AG20443 (cell line): Measurements from ENCODE around the gene HOXD3.

Experiments
- DNase-seq: peaks from one replicate; pipeline ENCODE4 v3.0.0; 2012; ENCODE audit warnings: low spot score, mixed read lengths

The HOXD3 gene

DNA sequence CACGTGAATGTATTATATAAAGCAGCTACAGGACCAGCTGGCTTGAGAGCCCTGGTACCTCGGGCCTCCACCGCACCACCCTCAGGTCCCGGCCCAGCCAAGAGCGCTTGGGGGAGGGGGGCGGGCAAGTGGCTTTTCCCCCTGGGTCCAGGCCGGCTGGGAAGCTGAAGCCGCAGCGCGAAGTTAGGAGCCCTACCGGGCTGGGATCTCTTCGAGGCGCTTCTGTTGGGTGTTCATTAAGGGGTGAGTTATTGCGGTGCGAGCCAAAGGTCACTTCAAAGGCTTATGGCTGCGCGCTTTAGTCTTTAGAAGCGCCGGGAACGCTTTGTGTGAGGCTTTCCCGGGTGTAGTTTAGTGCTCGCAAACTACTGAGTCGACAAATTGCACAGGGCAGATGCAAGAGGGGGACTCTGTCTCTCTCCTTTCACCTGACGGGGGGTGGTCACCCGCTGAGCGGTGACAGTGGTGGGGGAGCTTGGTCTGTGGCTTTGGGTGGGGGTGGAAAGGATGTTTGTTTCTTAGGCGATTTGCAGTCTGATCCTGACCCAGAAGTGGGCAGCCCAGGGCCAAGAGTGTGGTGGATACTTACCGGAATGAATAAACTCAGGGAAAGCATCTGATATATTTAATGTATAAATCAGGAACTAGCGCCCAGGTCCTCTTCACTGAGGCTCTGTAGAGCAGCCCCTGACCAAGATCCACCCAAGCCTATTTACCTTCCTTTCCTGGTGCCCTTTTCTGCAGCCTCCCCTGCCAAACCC lies 6.0 kb downstream of the HOXD3 start:
- no peak for DNase-seq

DNA sequence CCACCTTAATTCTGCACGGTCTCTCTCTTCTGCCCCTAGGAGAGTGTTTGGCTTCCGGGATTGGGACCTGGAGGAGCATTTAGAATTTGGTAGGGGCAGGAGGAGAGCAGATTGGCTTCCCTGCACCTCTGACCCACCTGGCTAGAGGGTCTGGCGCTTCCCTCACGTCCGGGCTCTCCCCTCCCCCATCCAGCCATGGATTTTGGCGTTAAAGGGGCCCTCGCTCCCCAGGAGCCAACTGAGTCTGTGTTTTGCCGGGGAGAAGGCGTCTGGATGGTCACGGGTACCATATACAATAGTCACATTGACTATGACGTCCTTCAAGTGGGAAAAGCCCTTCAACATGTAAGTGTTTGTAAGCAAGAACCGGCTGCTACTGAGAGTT lies 6.6 kb downstream of the HOXD3 start:
- no peak for DNase-seq

DNA sequence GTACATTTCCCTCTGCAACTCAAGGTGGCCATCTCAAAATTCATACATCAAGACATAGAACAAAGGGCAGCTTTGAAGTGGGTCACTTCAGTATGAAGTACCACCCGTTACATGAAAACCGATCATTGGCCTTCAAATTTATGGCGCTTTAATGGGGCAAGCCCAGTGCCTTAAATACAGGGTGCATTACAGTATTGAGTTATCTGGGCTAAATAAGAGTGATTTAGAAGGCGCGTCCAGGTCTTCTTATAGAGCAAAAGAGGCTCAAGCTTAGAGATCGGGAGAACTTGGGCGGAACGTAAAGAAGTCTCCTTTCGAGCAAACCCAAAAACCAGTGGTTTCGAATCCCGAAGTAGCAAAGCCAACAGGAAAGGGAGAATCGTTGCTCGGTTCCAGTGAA lies 7.1 kb downstream of the HOXD3 start:
- DNase-seq, result no peak

DNA sequence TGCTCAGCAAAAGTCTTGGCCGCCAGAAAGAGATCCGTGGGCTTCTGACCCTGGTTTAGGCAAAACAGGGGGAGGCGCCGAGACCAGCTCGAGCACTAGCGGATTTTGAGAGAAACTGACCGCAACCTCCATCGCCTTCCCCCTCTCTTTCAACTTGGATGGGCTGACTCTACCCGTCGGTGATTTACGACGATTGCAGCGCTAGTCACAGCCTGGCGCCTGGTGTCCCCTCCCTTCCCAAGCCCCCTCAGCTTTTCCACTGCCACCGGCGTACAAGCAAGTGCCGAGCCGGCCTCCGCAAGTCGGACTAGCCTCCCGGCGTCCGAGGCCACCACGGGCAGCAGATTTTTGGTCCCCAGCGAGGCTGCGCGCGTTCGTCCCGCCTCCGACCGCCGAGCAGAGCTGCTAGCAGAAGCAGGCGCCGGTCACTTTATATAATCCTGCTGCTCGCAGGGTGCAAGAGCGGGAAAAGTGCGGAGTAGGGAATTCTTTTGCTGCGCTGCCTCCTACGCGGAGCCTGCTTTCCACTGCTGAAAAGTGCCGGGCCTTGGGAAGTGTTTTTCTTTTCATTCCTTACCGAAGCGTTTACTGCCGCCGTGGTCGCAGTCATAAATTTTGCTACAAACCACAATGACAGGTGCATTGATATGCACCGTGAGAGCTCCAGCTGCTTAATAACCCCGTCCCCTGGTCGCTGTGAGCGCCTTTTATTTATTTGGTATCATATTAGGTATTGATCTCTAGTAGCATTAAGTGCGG lies 7.7 kb downstream of the HOXD3 start:
- DNase-seq, result no peak

DNA sequence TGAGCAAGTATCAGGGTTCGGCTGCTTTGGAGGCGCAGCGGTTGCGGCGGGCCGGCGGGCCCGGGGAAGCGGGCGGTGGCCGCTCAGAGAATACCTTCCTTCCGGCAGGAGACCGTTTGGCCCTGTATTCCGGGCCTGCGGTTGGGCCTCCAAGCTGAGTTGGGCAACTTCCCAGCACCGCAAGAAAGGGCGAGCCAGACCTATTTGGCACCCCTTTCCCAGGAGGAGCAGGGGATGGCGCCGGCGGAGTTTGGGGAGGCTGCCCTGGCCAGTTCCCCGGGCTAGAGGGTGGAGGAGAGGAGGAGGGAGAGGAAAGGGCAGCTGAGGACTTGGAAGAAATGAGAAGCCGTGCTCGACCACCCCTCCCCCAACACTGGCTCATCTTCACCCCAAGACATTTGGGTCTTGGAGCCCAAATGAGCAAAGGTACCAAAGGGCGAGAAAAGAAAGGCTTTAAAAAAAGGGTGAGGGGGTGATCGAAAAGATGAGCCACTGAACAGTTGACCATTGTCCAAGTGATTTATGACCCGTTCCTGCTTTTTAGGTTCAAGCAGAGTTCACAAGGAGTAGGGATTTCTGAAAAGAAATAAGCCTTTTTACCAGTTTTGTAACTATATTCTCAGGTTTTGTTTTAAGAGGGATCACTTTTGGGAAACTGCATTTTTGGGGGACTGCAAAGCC lies 8.4 kb downstream of the HOXD3 start:
- no peak for DNase-seq

DNA sequence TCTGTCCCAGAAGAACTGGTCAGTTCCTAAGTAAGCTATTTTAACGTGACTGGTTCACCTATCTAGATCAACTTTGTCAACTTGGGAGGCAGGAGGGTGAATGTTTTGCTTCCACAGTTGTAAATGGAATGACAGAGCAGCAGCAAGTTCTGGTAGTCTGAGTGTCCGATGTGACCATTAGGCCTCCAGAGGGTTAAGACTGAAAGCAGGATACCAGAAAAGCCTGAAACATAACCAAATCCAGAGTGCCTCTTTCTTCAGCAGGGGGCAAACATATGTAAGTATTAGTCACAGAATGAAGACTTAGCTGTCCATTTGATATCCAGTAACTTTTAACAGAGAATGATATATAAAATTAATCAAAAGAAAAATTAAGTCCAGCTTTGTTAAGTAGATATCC lies 9.2 kb downstream of the HOXD3 start:
- no peak for DNase-seq

DNA sequence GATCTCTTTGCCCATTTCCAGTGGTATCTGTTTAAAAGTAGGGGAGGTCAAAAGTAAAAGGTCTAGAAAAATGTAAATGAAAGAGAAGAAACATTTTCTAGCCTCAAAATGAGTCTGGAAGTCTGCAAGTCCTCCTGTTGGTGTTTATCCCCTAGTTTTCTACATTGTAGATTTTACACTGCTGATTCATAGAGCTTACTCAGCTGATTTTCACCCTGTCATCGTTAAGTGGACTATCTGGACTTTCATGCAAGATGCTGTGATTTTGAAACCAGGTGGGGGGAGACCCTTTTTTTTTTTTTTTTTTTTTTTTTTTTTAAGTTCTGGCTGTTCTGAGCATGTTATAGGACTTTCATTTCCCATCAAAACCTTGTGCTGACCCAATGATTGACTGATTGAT lies 10.3 kb downstream of the HOXD3 start:
- no peak for DNase-seq

DNA sequence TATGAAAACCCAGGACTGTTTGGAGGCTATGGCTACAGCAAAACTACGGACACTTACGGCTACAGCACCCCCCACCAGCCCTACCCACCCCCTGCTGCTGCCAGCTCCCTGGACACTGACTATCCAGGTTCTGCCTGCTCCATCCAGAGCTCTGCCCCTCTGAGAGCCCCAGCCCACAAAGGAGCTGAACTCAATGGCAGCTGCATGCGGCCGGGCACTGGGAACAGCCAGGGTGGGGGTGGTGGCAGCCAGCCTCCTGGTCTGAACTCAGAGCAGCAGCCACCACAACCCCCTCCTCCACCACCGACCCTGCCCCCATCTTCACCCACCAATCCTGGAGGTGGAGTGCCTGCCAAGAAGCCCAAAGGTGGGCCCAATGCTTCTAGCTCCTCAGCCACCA lies 12.1 kb downstream of the HOXD3 start:
- DNase-seq, result no peak

DNA sequence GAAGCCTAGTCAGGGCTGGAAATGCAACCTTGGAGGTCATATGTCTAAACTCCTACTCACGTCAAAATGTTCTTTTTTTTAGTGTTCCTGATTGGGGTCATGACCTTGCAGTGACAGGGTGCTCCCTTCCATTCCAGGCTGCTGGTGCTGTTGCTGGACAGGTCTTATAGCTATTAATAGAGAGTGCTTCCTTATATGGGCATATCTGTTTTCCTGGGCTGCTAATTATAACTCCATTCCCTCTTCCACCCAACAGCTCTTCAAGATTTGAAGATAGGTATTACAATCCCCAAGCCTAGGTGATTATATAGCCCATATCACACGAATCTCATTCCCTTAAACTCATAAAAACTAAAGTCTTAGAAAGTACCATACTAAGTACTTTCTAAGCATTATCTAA lies 12.6 kb downstream of the HOXD3 start:
- DNase-seq, result no peak

DNA sequence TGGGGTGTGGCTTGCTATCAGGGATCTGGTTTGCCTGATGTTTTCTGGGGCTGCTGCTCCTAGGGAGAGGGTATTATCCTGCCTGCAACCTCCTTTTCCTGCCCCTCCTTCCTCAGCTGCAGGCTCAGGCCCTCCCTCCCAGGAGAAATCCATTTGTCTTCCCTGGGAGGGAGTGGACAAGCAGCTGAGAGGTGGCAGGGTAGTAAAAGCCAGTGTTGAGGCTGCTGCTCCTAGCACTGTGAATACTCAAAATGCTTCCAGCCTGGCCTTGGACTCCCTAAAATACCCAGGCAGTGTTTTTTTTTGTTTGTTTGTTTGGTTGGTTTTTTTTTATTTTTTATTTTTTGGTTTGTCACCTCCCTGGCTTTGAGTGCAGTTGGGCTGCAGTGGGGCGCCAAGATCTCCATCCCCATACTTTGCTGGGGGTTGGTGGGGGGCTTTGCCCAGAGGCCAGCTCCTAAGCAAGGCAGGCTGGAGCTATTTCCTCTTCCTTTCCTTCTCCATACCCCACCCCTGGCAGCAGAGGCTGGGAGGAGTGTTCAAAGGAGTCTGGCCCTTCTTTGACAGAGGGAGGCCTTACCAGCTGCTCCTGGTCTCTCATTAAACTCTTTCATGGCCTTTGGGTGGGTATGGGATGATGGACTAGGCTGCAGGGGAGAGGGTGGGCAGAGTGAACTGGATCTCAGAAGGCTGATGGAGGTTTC lies 13.6 kb downstream of the HOXD3 start:
- no peak for DNase-seq

DNA sequence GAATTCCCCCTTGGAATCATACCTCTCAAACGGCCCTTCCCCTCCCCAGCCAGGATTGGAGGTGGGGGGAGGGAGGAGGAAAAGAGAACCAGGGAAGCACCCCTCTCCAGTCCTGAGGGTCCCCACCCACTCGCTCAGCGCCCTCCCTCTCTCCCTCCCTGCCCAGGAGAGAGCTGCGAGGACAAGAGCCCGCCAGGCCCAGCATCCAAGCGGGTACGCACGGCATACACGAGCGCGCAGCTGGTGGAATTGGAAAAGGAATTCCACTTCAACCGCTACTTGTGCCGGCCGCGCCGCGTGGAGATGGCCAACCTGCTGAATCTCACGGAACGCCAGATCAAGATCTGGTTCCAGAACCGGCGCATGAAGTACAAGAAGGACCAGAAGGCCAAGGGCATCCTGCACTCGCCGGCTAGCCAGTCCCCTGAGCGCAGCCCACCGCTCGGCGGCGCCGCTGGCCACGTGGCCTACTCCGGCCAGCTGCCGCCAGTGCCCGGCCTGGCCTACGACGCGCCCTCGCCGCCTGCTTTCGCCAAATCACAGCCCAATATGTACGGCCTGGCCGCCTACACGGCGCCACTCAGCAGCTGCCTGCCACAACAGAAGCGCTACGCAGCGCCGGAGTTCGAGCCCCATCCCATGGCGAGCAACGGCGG lies 14.4 kb downstream of the HOXD3 start:
- DNase-seq, result no peak

DNA sequence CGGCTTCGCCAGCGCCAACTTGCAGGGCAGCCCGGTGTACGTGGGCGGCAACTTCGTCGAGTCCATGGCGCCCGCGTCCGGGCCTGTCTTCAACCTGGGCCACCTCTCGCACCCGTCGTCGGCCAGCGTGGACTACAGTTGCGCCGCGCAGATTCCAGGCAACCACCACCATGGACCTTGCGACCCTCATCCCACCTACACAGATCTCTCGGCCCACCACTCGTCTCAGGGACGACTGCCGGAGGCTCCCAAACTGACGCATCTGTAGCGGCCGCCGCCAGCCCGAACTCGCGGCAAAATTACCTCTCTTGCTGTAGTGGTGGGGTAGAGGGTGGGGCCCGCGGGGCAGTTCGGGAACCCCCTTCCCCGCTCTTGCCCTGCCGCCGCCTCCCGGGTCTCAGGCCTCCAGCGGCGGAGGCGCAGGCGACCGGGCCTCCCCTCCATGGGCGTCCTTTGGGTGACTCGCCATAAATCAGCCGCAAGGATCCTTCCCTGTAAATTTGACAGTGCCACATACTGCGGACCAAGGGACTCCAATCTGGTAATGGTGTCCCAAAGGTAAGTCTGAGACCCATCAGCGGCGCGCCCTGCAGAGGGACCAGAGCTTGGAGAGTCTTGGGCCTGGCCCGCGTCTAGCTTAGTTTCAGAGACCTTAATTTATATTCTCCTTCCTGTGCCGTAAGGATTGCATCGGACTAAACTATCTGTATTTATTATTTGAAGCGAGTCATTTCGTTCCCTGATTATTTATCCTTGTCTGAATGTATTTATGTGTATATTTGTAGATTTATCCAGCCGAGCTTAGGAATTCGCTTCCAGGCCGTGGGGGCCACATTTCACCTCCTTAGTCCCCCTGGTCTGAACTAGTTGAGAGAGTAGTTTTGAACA lies 15.1 kb downstream of the HOXD3 start:
- no peak for DNase-seq

DNA sequence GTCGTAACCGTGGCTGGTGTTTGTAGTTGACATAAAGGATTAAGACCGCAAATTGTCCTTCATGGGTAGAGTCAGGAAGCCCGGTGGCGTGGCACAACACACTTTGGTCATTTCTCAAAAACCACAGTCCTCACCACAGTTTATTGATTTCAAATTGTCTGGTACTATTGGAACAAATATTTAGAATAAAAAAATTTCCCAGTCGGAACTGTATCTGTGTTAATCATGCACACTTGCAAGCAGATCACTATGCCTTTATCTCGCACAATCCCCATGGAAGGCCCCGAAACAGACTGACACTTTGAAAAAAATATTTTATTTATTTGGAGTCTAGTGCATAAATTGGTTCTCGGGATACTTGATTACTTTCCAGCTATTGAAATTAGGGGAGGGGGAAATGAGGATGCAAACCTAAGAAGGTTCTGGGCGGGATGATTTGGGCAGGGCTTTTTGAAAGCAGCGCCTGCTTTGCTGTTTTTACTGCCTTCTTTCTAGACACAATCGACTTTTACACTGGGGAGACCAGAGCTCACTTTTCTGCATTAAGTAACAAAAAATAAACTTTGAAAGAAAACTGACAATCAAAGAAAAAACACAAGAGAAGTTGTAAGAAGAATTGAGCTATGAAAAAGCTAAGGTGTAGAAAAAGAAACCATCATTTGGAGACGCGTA lies 15.9 kb downstream of the HOXD3 start:
- no peak for DNase-seq

DNA sequence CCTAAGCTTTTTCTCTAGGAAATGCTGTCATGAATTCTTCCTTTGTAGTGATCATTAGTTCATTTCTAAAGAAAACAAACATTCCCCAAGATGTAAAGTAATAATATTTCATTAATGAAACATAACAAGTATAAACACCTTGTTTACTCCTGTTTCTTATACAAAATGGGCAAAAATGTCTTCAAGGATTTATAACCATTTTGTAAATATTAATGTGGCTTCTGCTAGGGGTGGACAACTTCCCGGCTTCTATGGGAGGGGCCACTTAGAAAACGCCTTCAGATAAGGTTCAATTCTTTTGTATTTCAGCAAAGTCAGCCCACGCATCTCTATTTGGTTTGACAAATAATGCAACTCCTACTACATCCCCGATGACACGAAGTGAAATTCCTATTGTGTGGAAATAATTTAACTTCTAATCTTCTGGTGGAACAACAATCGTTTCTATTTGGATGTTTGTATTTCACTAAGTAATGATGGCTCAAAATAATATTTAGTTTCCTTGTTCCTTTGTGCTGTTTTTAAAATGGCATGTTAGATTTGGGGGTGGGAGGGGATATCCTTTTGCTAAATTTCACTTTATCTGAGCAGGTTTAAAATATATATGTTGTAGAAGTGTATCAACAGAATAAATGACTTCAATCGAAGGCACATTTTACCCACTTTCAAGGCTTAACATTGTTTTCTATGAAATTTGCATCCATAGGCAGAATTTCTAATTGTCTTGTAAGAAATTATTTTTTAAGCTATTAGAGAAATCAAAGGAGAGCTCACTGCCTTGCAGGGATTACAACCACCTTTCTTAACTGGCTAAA lies 16.7 kb downstream of the HOXD3 start:
- no peak for DNase-seq

DNA sequence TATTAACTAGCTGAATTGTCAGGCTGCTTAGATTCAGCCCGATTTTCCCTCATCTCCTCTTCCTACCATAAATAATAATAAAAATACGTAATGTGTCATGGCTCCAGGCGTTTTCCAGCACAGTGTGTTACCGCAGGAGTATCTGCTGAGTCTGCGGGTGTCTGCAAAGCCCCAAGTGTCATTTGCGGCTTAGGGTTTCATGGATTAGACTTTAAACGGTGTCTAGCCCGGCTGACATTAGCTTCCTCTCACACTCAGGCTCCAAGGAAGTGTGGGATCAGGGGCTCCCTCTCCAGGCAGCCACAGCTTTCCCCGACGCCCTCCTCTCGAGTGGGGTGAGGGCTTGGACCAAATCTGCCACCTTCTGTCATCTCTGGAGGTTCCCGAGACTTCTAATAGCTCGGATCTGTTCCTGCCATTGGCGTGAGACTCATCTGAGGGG lies 17.3 kb downstream of the HOXD3 start:
- no peak for DNase-seq

DNA sequence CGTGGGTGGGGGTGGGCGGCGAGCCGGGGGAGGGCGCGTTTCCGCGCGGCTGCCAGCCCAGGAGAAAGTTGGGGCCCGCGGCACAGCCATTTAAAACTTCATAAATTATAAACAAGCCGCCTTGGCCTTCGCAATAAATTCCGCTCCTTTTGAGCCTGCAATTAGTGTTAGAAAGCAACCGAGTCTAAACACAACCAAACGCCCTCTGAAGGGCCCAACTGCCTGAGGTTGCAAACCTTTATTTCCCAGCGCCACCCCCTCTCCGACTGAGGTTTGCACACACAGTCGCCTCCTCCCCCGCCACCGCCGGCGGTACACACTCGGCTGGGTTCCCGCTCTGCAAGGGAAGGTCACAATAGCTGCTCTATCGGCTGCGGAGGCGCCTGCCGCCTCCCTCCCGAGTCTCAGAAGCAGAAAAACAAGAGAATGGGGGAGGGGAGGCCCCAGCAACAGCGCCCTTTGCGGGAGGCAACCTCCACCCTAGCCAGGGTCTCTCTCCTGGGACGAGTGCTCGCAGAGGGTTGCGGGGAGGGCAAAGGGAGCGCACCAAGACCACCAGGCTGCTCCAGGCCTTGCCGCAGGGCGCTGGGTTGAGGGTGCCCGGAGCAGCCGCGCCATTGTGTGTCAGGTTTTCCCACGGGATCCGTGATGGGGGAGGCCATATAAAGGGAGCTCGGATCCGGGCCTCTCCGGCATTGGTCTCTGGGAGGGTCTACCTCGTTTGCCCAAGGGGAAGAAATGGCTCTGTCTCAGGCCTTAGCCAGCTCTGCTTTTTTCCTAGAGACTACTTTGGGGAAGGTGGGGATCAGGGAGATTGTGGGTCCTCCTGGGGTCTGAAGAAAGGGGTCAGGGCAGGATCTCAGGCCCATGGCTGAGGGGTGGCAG lies 18.0 kb downstream of the HOXD3 start:
- DNase-seq, result no peak

DNA sequence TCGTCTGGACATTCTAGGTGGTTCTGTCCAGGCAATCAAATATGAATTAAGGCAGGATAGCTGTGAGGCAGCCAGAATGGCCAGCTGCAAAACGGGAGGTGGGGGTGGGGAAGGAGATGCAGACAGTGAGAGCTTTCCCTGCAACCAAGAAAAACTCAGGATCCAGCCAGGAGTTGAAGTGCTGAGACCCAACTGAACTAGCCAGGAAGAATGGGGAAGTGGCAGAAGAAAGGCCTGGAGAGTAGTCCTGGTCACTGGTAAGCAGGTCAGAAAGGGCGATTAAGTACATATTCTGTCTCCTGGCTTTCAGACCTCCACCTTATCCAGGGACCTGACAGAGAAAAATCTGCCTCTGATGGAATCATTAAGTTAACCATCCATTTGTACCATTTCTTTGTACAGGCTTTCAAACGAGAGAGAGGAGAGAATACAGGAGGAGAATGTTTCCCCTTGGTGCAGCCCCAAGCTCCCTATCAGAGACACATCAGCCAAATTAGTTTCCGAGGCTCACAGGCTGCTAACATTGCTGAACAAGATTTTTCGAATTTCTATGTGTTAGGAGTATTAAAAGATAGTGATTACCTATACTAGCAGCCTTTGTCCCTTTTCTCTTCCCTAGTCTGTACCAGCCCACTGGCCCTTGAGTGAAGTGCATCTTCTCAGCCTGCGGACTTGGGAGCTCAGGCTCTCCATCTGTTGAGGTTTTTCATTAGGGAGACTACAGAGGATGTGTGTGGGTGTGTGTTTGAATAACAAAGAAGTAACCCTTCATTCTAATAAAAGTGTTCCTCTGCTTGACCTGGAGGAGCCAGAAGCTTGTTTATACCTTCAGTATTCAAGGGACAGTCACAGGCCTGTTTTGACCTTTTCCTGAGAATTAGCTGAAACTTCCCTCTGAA lies 18.9 kb downstream of the HOXD3 start:
- no peak for DNase-seq
